Endodermal cell (in vitro differentiated cells): ENCODE measurements around the gene LRRC58. TPM values are rescaled to one million over a fixed set of nuclear protein-coding genes. Genes with fewer than 3 reads are reported as not detected.
"Not testable (repeated sequence)": the region's sequence is repeated elsewhere in the genome, so short reads cannot be mapped to it uniquely, and the experiment has no call there.

Experiments
- DNase-seq: peaks from one replicate; pipeline ENCODE4 v3.0.0-alpha.2; 2017
- H3K27ac ChIP-seq: 2 replicates; pipeline ENCODE4 v1.5.1; 2013; ENCODE audit warnings: mild to moderate bottlenecking, low read depth, low read length, moderate library complexity
- H3K27me3 ChIP-seq: 2 replicates; pipeline ENCODE4 v1.6.1; 2013; ENCODE audit warnings: mild to moderate bottlenecking, low read length, moderate library complexity; ENCODE audit not compliant: insufficient read depth, control insufficient read depth, poor library complexity, severe bottlenecking
- H3K36me3 ChIP-seq: 2 replicates; pipeline ENCODE4 v1.7.0; 2013; ENCODE audit warnings: mild to moderate bottlenecking, low read length, moderate library complexity; ENCODE audit not compliant: control insufficient read depth, insufficient read depth
- H3K4me1 ChIP-seq: one replicate; pipeline ENCODE4 v1.7.0; 2013; ENCODE audit warnings: low read length; ENCODE audit not compliant: control insufficient read depth, insufficient read depth
- H3K4me3 ChIP-seq: 2 replicates; pipeline ENCODE4 v1.5.1; 2013; ENCODE audit warnings: mild to moderate bottlenecking, low read length, moderate library complexity
- H3K9ac ChIP-seq: 2 replicates; pipeline ENCODE4 v1.6.1; 2013; ENCODE audit warnings: mild to moderate bottlenecking, low read length, moderate library complexity; ENCODE audit not compliant: poor library complexity, severe bottlenecking; ENCODE audit errors: extremely low read depth
- H3K9me3 ChIP-seq: 2 replicates; pipeline ENCODE4 v1.6.1; 2013; ENCODE audit warnings: mild to moderate bottlenecking, low read length, moderate library complexity; ENCODE audit not compliant: control insufficient read depth
- H3K27ac Mint-ChIP-seq: 2 replicates; pipeline ENCODE4 v1.8.0; 2020; ENCODE audit warnings: mixed read lengths
- H3K27me3 Mint-ChIP-seq: 2 replicates; pipeline ENCODE4 v1.8.0; 2021; ENCODE audit warnings: mild to moderate bottlenecking, mixed read lengths; ENCODE audit not compliant: insufficient read depth
- H3K36me3 Mint-ChIP-seq: 2 replicates; pipeline ENCODE4 v1.8.0; 2020; ENCODE audit warnings: low read depth, mixed read lengths
- H3K4me1 Mint-ChIP-seq: 2 replicates; pipeline ENCODE4 v1.8.0; 2020; ENCODE audit warnings: mixed read lengths
- H3K4me3 Mint-ChIP-seq: 2 replicates; pipeline ENCODE4 v1.8.0; 2020; ENCODE audit warnings: mild to moderate bottlenecking, moderate library complexity, mixed read lengths
- H3K9me3 Mint-ChIP-seq: 2 replicates; pipeline ENCODE4 v1.8.0; 2020; ENCODE audit warnings: mild to moderate bottlenecking, mixed read lengths
- CTCF ChIP-seq: fragments of 200-600 bp; sonication (generic); conservative IDR thresholded peaks from 2 replicates; pipeline ENCODE4 v1.5.0; 2021; ENCODE audit warnings: antibody characterized with exemption, mild to moderate bottlenecking
- WGBS, 2 experiments: methylation state at CpG; one replicate each; pipeline versions ENCODE4 v1.1.5 to v1.1.7; 2013; ENCODE audit warnings: missing lambda C conversion rate in 2 of 2, mixed read lengths in 1 of 2; ENCODE audit not compliant: insufficient coverage in 1 of 2, insufficient read length in 1 of 2; 5-methylcytosine and 5-hydroxymethylcytosine counted together
- total RNA-seq, 2 donors: library from RNA; stranded (reverse); fragmentation: NEBNext Ultra II Directional in 1 of 2; extraction: Animal tissue kit (Norgen Biotek cat#: 25700) in 1 of 2; gene quantifications; 2 replicates in 1 of 2; 3 replicates in 1 of 2; pipeline ENCODE4 v1.2.1, GENCODE V29; 2021

The LRRC58 gene
- total RNA-seq, 2 donors from 2014 or later: 16.0 to 20.5 TPM

GRCh38 chr3:120331076-120331475, 18.1 kb downstream of the LRRC58 start:
- Mint-ChIP-seq H3K36me3 (peaks cover 39% of the 10 kb centered on the region), H3K4me1 (no peaks in the 10 kb centered on the region), H3K4me3 (no peak overlapping the region), H3K27me3 (no peaks in the 10 kb centered on the region), H3K27ac (no peak overlapping the region), H3K9me3 (no peaks in the 10 kb centered on the region)
- Histone ChIP-seq H3K27ac (no peak overlapping the region), H3K27me3 (no peaks in the 10 kb centered on the region), H3K9ac (no peak overlapping the region), H3K4me1 (no peaks in the 10 kb centered on the region), H3K4me3 (no peak overlapping the region), H3K9me3 (no peaks in the 10 kb centered on the region), H3K36me3 (peaks cover 17% of the 10 kb centered on the region)
- no peak for DNase-seq
- 86 to 100% methylated on average over 2 of the region's 2 CpGs for WGBS, 2 experiments
- no peak for TF ChIP-seq CTCF

GRCh38 chr3:120326784-120327183, 22.4 kb downstream of the LRRC58 start:
- Mint-ChIP-seq H3K27me3 (no peaks in the 10 kb centered on the region), H3K36me3 (peaks cover 31% of the 10 kb centered on the region), H3K9me3 (no peaks in the 10 kb centered on the region), H3K4me1 (peaks cover 8% of the 10 kb centered on the region), H3K4me3 (no peak overlapping the region), H3K27ac (no peak overlapping the region)
- peaks cover 17% of the 10 kb centered on the region for H3K36me3 ChIP-seq
- TF ChIP-seq CTCF: no peak
- no peak overlapping the region for H3K9ac ChIP-seq
- no peak overlapping the region for H3K27ac ChIP-seq
- no peaks in the 10 kb centered on the region for H3K4me1 ChIP-seq
- H3K27me3 ChIP-seq: no peaks in the 10 kb centered on the region
- WGBS, 2 experiments: 91% methylated on average over 2 of the region's 2 CpGs; no CpG with 5 or more reads in 1 of the 2 experiments
- H3K9me3 ChIP-seq: no peaks in the 10 kb centered on the region
- no peak for DNase-seq
- H3K4me3 ChIP-seq: no peak overlapping the region

GRCh38 chr3:120324190-120324589, 25.0 kb downstream of the LRRC58 start:
- no peak for TF ChIP-seq CTCF
- peaks cover 4% of the 10 kb centered on the region for H3K36me3 ChIP-seq
- H3K36me3 Mint-ChIP-seq: peaks cover 25% of the 10 kb centered on the region
- no peak overlapping the region for H3K4me3 Mint-ChIP-seq
- H3K4me3 ChIP-seq: no peak overlapping the region
- no peak for DNase-seq
- peaks cover 4% of the 10 kb centered on the region for H3K9me3 Mint-ChIP-seq
- no peaks in the 10 kb centered on the region for H3K4me1 ChIP-seq
- peaks cover 3% of the 10 kb centered on the region for H3K9me3 ChIP-seq
- H3K27me3 ChIP-seq: no peaks in the 10 kb centered on the region
- H3K9ac ChIP-seq: no peak overlapping the region
- H3K27me3 Mint-ChIP-seq: no peaks in the 10 kb centered on the region
- no peak overlapping the region for H3K27ac ChIP-seq
- H3K27ac Mint-ChIP-seq: no peak overlapping the region
- 100% methylated on average over 1 of the region's 1 CpG; no CpG with 5 or more reads in 1 of the 2 experiments for WGBS, 2 experiments
- peaks cover 8% of the 10 kb centered on the region for H3K4me1 Mint-ChIP-seq

GRCh38 chr3:120323761-120324160, 25.4 kb downstream of the LRRC58 start:
- Mint-ChIP-seq H3K36me3 (peaks cover 25% of the 10 kb centered on the region), H3K27ac (peak overlapping the region; percentile 64)
- not testable (repeated sequence) for H3K4me1 Mint-ChIP-seq, H3K9ac ChIP-seq, H3K36me3 ChIP-seq, H3K4me1 ChIP-seq, H3K4me3 Mint-ChIP-seq, H3K27me3 Mint-ChIP-seq, H3K9me3 Mint-ChIP-seq, H3K27ac ChIP-seq, H3K27me3 ChIP-seq, H3K4me3 ChIP-seq, H3K9me3 ChIP-seq, DNase-seq
- 88% methylated on average over 3 to 4 of the region's 4 CpGs for WGBS, 2 experiments
